ENCODE data around the gene PEX11A.

Gene PEX11A

DNA sequence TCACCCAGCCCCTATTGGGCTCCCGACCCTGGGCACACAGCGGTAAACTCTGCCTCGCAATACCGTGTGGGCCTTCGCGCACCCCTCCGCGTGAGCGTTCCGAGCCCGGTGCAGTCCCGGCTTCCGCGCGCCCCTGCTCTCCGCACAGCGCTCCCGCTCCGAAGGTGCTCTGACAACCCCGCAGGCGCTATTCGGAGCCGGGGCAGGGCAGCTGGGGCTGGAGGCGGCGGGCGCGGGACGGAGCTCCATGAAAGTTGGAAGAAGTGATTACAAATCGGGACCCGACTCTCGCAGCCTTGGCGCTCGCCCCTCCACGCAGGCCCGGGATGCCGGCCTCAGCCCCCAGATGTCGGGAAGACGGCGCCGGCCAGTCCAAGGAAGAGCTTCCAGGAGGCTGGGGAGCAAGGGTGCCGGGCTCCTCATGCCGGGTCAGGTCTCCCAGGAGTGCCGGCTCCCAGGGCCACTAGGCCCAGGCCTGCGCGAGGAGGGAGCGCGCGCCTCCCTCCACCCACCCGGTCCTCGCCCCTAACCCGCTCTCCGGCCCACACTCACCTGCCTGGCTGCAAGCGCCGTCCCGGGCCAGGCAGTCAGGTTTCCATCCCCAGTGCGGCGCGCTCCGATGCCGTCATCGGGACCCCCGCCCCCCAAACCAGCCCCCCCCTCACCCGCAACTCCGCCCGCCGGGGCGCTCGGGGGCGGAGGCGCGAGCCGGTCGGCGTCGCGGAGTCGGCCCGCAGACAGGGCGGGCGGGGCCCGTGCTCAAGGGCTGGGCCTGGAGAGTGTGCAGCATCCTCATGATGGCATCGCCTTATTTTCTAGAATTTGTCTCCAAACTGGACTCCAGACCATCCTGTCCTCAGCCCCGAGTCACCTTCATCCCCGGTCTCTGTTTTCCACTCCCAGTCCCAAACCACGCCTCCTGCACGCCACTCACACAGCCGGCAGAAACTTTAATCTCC lies 35.4 kb downstream of the PEX11A start, which contains the start of gene KIF7:
KIF7 (minus strand) TSS at position 621 of the 959 bp plus-strand sequence. CDS start 2,537 bp downstream, outside the sequence.
- DNase-seq = no peak

DNA sequence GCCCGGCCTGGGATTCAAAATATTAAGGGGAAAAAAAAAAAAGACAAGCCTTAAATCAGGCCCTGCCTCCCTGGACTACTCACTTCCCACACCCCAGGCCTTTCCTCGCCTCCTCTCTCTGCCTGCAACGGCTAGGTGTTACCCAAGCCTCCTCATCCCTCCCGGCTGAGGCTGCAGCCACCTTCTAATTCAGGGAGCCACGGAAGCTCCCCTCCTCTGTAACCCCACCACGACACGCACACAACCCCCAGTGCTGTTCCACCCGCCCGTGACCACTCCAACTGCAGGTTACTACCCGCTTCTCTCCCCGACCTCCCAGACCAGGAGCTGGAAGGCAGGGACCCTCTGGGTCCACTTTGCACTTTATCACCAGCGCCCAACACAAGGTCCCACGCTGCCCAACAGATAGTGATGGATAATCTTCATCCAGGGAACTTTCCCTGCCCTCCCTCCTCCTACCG lies 36.2 kb downstream of the PEX11A start:
- no peak for DNase-seq

DNA sequence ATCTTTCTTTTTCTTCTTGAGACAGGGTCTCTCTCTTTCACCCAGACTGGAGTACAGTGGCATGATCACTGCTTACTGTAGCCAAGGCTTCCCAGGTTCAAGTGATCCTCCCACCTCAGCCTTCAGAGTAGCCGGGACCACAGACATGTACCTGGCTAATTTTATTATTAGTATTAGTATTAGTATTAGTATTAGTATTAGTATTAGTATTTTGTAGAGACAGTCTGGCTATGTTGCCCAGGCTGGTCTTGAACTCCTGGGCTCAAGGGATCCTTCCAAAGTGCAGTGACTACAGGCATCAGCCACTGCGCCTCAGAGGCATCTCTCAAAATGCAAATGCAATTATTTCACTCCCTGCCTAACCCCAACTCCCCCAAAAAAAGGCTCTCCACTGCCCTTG lies 37.0 kb downstream of the PEX11A start:
- DNase-seq = no peak

DNA sequence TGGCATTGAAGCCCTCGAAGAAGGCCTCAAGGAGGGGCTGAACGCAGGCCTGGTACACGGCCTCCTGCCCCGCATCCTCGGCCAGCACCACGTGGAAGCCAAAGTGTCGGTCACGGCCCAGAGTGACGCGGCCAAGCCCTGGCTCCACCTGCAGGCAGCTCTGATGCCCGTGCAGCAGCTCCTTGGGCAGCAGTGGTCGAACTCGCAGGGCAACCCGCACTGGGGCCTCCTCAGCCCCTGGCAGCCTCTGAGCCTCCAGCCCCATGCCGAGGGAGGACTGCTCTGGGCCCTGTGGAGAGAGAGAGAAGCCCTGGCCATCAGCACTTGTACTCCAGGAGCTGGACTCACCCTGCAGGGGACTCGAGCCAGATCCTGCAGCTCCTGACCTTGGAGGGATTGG lies 37.9 kb downstream of the PEX11A start:
- no peak for DNase-seq

DNA sequence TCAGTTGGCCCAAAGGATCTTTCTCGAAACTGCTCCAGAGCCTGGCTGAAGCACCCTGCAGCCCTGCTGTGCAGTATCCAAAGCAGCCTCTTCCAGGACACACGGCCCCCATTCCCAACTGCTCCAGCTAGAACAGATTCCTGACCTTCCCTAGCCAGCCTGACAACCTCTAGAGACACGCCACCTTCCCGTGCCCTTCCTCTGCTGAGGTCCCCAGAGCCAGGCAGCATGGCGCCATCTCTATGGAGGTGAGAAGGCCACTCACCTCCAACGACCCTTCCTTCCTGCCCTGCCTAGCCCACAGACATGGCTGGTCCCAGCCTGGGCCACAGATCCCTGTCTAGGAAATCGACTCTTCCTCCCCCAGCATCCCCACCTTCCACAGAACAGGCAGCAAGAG lies 38.4 kb downstream of the PEX11A start:
- no peak for DNase-seq

GRCh38 chr15:89649716-89650115 lies 40.8 kb downstream of the PEX11A start:
- DNase-seq = no peak

- no peak for DNase-seq
Measured at GRCh38 chr15:89649013-89649625, 41.4 kb downstream of the PEX11A start.

DNA sequence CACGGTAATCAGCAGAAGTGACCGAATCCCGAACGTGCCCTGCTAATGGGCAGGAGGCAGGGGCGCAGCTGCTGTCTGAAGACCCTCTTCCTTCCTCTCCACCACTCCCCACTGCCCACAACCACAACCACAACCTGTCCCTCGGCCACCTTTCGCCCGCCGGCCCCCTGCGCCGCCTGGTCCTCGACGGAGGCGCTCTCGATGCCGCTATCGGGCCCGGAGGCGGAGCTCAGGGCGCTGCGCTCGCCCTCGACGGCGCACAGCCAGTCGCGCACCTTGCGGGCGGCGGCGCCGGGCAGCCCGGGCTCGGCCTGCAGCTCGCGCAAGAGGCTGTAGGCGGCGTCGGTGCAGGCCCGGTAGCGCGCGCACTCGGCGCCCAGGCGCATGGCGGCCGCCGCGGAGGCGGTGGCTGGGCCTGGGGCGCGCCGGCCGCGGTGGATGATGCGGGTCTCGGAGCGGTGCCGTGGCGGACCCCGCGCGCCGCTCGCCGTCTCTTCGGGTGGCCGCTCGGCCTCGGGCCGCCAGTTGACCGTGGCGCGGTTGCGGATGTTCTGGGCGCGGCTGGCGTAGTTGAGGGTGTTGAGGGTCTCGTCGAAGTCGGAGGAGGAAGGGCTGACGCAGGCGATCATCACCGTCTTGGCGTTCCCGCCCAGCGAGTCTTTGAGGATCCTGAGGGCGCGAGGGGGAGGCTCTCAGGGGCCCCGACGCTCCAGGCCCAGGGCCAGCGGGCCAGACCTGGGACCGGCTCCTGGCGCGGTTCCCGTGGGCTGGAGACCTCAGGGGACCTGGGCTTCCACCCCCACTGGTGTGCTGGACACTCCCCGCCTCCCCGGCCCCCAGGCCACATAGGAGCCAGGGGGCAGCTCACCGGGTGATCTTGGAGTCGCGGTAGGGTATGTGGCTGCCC lies 42.2 kb downstream of the PEX11A start:
- no peak for DNase-seq

DNA sequence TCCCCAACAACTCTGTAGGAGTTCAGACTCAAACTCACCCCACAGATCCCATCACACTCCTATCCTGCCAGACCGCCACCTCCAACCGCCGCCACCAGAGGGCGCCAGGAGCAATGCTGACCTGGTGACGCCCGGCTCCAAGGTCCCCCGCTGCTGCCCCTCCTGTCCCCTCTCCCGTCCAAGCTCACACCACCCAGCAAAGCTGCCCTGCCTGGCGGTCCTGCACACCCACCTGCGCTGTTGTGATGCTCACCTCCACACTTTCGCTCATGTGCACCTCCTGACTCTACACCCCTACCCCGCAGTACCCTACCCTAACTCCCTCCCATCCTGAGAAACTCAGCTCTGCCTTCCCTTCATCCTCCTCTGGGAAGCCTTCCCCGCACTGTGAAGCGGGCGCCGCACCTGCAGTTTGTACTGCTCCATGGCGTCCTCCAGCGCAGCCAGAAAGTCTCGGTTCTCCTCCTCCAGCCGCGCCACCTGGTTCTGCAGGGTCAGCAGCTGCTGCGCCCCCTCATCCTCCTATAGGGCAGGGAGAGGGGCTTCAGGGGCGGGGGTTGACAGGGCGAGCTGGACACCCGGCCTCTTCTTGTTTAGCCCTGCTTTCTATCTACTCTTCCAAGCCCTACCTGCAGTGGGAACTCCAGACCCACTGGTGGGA lies 43.2 kb downstream of the PEX11A start:
- DNase-seq = no peak

GRCh38 chr15:89646416-89647141 lies 44.0 kb downstream of the PEX11A start:
- no peak for DNase-seq

- no peak for DNase-seq
Measured at GRCh38 chr15:89645680-89646079, 44.9 kb downstream of the PEX11A start.

- no peak for DNase-seq
Measured at GRCh38 chr15:89642106-89642505, 48.4 kb downstream of the PEX11A start.

DNA sequence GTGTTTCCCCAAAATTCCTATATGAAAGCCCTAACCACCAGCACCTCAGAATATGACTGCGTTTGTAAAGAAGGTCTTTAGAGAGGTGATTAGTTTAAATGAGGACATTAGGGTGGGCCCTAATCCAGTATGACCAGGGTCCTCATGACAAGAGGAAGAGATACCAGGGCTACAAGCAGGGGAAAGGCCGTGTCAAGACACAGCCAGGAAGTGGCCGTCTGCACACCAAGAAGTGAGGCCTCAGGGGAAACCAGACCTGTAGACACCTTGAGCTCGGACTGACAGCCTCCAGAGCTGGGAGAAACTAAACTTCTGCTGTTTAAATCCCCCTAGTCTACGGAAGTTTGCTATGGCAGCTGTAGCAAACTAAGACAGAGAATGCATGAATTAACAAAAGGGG lies 49.5 kb downstream of the PEX11A start:
- DNase-seq = no peak

DNA sequence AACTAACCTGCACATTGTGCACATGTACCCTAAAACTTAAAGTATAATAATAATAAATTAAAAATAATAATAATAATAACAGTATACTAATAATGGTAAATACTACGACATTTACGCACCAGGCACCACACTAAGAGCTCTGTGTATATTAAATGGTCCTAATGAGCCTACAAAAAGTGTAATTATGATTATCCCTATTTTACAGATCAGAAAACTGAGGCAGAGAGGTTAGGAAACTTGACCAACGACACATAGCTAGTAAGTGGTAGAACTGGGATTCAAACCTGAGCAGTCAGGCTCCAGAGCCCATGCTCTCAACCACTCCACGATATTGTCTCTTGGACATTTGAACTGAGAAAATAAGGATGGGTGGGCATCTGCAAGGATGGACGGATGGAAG lies 50.3 kb downstream of the PEX11A start:
- DNase-seq = no peak

DNA sequence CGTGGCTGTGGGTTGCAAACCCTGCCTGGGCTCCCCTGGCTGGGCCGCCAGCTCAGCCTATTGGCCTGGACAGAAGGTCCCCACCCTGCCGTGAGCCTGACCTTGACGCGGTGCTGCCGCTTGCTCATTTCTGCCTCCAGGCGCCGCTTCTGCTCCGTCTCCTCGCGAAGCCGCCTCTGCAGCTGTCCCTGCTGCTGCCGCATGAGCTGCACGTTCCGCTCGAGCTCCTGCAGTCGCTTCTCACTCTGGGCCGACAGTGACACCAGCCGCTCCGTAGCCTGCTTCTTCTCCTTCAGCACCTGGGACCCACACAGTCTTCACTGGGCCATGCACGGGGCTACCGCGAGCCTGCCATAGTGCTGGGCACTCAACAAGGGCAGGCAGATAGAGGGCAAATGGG lies 57.0 kb downstream of the PEX11A start:
- DNase-seq = no peak

- DNase-seq = no peak
Measured at GRCh38 chr15:89632563-89633430, 57.8 kb downstream of the PEX11A start.

GRCh38 chr15:89631902-89632264 lies 58.7 kb downstream of the PEX11A start:
- no peak for DNase-seq
